Suppressor macrophage treated with lipopolysaccharide for 4 hours (primary cell): ENCODE data around the gene WFIKKN1.

ENCODE experiments used
- DNase-seq: peaks from one replicate; pipeline ENCODE4 v3.0.0-alpha.2; 2020

The WFIKKN1 gene

DNA sequence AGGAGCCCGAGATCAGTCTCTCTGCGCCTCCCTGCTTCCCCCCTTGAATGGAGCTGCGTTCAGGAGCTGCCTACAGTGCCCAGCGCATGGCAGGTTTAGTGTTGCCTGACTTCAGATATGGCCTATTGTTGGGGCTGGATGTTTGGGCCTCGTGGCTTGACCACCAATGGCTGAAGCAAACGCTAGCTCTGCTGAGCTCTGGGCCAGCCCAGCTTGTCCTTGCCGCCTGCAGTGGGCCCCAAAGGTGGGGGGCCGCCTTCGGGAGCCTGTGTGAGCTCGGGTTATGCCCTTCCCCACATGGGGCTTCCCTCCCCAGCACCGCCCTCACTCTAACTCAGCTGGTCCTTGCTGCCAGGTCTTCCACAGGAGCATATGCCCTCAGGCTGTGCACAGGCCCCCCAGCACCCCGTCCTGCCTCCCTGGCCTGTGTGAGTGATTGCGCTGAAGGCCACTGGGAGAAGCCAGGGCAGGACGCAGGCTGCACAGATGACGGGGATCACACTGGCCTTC is 7.3 kb downstream of the WFIKKN1 start:
- DNase-seq = no peak

DNA sequence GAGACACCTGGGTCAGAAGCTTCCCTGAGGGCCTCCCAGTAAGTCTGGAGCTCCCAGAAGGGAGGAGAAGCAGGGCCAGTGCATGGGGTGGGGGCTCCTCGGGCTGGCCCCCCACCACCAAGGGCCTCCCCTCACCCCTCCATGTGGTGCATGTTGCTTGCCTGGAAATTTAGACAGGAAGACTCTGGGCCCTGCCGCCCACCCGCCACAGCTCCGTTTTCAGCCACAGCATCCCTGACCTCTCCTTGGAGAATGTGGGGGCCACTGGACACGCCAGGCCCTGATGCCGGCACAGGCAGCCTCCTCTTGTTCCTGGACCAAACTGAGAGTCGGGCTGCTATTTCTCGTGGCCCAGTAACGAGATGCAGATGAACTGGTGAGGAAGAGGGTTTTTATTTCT is 8.1 kb downstream of the WFIKKN1 start:
- DNase-seq = no peak

DNA sequence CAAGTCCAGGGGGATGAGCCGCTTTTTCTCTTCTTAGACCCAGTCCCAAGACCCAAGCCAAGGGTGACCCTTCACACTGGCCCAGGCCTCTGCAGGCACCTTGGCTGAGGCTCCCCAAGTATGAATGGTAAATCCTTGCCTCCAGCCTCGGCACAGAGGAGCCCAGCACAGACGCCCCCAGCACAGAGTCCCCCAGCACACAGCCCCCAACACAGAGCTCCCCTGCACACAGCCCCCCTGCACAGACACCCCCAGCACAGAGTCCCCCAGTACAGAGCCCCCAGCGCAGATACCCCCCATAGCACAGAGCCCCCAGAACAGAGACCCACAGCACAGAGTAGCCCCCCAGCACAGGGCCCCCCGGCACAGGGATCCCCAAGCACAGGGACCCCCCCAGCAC is 9.8 kb downstream of the WFIKKN1 start:
- DNase-seq = no peak

DNA sequence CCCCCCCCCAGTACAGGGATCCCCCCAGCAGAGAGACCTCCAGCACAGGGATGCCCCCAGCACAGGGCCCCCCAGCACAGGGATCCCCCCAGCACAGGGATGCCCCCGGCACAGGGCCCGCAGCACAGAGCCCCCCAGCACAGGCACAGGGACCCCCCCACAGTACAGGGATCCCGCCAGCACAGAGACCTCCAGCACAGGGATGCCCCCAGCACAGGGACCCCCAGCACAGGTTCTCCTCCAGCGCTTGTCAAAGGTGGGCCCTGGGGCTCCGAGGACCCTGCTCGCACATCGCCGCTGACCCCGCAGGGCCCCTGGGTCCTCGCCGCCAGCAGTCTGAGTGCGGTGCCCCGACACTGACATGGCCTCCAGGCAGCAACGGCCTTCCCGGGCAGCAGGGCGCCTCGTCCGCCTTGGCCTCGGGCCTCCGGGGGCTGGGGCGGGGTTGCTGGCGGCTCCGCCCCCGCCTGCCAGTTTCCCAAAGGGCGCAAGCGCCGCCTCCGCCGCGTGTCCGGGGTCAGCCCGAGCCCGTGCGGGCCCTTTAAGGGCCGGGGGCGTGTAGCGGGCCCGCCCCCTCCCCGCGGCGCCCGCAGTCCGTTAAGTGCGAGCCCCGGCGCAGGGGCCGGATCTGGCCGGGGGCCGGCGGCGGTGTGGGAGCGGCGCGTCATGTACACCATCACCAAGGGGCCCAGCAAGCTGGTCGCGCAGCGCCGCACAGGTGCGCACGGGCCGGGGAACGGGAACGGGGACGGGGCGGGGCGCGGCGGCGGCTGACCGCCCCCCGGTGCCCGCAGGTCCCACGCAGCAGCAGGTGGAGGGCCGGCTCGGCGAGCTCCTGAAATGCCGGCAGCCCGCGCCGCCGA is 10.8 kb downstream of the WFIKKN1 start, which contains the start of gene MCRIP2:
Gene MCRIP2 (plus strand): TSS at position 503 of the 863 bp plus-strand sequence. CDS start 164 bp downstream, at position 667.
- peak; percentile 92 for DNase-seq

DNA sequence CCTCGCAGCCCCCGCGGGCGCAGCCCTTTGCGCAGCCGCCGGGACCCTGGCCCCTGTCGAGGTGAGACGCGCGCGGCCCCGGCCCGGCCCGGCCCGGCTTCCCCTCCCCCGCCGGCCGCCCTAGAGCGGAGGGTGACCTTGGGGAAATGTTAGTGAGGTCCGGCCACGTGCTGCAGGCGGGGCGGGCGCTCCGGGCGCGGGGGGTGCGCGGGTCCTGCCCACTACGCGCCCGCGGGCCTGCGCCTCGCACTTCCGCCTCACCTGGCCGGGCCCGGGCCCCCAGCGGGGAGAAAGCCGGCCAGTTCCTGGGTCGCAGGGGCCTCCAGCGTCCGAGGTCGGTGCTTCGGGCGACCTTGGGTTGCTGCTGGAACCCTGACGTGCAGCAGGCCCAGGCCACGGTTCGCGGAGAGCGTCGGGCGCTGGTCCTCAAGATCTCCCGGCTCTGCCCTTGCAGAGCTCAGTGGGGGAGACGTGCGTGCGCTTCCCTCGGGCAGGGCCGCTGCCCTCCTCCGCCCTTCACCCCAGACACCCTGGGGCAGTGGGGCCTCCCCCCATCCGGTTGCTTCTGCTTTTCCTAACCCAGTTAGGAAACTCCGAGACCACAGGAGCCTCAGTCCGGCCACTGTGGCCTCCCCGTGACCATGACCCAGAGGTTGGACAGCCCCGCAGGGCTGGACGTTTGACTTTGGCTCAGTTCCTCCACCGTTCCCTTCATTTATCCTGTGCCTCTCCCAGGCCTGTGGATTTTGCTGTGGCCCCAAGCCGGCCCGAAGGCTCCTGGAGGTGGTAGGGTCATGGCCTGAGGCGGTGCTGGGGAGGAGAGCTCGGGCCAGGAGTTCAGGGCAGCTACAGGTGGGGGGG is 11.6 kb downstream of the WFIKKN1 start:
- DNase-seq = peak; percentile 96

DNA sequence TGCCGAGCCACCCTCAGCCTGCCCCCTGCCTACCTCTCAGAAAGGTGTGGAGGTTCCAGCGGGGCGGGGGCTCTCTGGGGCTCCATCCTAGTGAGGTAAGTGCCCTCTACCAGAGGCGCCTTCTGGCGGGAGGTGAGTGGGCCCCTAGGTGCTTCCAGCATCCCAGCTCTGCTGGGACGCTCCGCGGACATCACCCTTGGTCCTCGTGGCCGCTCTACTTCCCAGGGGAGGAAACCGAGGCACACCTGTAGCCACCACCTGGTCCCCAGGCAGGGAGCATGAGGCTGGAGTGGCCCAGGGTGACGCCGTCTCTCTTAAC is 12.2 kb downstream of the WFIKKN1 start:
- DNase-seq = no peak

DNA sequence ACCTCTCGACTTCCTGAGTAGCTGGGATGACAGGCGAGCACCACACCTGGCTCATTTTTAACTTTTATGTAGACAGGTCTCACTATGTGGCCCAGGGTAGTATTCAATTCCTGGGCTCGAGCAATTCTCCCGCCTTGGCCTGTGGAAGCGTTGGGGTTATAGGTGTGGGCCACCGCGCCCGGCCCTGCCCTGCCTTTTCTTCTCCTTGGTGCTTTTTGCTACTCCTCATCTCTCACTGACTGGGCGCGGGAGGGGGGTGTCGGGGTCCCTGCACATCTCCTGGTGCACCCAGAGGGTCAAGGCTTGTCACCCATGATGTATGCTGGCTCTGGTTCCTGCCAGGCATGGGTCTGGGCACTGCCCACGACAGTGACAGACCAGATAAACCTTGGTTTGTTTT is 13.8 kb downstream of the WFIKKN1 start:
- DNase-seq = no peak

DNA sequence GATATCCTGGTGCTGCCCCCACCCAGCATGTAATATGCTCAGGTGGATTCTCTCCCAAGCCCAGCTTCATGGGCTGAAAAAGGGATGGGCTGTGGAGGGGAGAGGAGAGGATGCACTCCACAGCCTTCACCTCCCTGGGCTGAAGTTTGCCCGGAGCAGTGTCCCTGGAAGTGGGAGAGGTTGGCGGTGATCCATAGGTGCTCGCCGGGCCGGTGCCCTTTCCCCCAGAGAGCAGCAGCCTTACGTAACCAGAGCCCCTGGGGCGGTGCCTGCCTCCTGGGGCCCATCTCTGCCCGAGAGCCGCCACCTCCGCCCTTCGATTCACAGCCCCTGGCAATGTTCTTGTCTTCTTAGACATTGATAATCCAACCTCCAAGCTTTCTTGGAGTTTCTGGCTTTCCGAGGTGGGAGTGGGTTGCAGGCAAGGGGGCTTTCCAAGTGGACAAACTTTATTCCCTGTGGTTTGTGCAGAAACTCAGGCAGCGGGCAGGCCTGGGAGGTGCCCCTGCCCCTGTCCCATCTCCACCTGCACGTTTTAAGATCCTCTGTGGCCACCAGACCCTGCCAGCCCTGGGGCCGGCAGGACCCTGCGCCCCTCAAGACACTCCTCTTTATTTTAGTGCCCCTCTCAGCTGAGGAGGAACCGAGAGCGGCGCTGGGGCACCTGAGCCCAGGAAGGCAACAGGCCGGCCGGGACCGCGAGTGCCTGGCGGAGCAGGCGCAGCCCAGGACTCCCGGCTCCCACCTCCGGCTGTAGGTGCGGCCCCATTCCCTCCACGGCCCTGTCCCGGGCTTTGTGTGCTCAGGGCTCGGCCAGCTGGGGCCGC is 15.3 kb downstream of the WFIKKN1 start:
- DNase-seq = no peak

DNA sequence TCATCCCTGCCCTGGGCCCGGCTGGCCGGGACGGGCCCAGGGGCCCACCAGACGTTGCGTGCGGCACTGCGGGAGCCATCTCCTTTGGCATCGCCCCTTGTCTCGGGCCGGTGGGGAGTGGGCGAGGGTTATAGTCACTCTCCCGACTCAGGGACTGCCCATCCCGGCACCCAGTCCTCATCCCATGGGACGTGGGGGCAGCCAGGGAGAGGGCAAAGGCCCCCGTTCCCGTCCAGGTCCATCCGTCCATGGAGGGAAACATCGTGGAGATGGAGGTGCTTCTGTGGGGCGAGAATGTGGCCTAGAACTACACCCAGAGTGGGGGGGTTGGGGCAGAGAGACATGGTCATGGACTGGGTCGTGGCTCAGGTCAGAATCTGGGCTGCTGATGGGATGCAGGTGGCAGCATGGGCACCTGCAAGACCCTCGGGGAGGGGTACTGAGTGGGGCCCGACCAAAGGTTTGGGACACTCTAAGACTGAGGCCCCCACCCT is 15.9 kb downstream of the WFIKKN1 start:
- no peak for DNase-seq

DNA sequence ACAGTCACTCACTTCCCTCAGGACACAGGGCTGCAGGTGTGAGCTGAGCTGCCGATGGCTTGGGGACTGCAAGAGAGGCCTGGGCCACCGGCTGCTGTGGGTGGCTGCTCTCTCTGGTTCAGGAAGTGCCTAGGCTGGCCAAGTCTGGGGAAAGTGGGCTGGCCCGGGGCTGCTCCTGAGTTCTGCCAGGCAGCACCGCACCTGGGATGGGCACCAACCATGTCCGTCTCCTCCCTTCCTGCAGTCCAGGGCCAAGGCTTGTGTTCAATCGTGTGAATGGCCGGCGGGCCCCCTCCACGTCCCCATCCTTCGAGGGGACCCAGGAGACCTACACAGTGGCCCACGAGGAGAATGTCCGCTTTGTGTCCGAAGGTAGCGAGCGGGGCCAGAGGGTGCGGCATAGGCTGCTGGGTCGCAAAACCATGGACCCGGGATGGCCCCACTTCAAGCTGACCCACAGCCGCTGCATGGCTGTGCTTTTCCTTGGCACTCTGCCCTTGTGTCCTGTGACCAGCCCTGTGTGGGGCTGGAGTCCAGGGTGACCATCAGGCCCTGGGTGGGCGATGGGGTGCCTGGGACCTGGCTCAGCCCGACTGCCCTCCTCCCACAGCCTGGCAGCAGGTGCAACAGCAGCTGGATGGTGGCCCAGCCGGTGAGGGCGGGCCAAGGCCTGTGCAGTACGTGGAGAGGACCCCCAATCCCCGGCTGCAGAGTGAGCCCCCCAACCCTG is 16.6 kb downstream of the WFIKKN1 start:
- no peak for DNase-seq

DNA sequence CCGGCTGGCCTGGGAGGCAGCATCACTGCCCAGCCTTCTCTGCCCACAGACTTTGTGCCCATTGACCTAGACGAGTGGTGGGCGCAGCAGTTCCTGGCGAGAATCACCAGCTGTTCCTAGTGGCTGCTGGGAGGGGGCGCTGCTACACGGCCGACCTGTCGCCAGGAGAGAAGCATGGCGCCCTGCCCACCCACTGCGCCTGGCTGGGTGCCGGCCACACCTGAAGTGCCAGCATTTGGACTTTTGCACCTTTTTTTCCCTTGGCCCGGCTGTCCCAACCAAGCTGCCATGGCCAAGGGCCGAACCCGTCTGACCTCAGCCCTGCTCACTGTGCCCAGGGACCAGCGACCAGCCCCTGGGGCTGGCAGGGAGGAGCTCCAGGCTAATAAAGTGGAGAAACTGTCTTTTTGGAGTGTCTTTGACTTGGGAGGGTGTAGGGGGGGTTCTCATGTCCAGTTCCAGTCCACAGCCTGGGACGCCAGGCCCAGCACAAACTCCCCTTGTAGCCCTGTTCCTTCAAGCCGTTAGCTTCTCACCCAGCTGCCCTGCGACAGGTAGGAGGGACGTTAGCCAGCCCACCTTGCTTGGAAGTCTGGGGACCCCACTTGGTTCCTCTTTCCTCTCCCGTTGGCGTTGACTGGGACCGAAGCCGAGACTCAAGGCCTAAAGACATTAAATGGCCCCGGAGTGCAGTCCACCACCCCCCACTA is 17.4 kb downstream of the WFIKKN1 start:
- peak; percentile 40 for DNase-seq

DNA sequence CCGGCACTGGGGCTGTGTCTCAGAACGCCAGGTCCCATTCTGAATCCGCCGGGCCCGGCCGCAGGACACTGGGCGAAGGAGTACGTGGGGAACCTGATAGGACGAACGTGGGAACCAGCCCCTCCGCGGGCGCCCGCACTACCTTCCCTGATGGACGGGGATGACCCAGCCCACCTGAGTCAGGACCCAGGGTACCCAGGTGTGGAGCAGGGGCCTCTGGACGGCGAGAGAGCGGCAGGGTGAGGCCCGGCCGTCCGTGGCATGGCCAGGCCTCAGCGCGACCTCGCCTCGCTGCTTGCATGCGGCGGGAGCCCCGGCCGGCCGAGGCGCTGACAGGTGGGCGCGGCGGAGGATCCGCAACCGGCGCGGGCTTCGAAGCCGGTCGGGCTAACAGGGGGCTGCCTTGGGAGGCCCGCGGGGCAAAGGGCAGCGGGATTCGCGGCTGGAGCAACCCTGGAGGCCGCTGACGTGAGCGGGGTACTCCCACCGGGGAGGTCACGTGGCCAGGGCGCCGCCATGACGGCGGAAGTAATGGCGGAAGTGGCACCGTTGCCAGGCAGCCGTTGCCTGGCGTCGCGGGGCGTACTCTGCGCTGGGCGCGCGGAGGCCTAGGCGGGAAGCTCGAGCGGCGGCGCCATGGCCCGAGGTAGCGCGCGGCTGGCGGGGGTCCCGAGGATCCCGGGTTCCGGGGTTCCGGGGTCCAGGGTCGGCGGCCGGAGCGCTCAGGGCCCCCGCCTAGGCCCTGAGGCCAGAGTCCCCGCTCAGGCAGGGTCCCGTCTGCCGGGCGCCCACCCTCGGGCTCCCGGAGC is 18.2 kb downstream of the WFIKKN1 start, which contains the start of gene WDR90:
Gene WDR90 (plus strand): TSS at position 585 of the 809 bp plus-strand sequence. CDS start 52 bp downstream, at position 637.
- DNase-seq = peak; percentile 96

DNA sequence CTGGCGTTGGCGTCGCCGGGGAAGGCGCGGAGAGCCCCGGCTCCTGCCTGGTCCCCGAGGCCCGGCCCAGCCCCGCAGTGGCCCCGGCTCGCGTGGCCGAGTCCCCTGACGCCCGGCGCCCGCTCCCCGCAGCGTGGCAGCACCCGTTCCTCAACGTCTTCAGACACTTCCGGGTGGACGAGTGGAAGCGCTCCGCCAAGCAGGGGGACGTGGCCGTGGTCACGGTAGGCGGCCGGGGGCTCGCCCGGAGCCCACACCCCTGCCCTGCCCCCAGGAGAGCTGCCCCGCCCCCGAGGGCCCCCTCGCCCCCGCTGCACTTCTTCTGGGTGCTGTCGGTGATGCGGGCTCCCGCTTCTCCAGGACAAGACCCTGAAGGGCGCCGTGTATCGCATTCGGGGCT is 18.8 kb downstream of the WFIKKN1 start:
- DNase-seq = peak; percentile 21

DNA sequence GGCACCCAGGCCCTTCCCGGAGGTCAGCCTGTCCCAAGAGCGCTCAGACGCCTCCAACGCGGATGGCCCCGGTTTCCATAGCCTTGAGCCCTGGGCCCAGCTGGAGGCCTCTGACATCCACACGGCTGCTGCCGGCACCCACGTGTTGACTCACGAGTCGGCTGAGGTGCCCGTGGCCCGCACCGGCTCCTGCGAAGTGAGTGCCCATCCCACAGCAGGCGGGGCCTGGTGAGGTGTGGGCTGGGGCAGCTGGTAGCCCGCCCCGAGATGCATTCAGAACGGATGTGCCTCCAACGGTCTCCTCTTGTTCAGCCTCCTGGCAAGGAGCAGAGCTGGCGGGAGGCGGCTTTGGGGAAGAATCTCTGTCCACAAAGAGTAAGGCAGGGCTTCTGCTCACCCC is 21.1 kb downstream of the WFIKKN1 start:
- no peak for DNase-seq

DNA sequence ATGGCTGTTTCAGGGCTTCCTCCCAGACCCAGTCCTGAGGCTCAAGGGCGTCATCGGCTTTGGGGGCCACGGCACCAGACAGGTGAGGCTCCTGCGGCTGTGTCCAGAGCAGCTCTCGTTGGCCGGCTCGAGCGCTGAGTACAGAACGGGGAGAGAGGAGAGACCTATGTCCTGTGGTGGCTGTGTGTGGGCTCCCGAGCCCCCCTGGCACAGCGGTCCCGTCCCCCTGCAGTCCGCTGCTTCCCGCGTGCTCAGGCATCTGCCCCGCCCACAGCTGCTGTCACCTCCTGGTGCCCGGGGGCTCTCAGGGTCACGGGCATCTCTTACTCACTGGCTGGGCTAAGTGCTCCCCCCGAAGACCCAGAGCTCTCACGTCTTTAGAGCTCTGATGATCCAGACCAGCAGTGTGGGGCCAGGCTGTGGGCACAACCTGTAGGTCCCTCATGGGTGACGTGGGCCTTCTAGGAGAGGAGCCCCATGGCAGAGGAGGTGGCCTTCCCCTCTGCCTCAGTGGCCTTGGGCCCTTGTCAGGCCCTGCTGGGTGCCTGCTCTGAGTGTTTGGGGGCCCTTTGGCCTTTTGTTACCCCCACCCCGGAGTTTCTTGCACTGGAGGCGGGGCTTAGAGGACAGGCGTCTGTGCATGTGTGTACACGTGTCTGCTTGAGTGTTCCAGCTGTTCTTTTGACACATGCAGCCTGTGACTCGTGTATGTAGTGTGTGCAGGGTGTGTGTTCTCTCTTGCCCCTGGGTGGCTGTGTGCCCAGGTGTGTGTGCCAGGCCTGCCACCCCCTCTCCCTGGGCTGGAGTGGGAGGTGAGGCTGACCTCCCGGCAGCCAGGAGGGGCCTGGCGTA is 21.9 kb downstream of the WFIKKN1 start:
- no peak for DNase-seq

DNA sequence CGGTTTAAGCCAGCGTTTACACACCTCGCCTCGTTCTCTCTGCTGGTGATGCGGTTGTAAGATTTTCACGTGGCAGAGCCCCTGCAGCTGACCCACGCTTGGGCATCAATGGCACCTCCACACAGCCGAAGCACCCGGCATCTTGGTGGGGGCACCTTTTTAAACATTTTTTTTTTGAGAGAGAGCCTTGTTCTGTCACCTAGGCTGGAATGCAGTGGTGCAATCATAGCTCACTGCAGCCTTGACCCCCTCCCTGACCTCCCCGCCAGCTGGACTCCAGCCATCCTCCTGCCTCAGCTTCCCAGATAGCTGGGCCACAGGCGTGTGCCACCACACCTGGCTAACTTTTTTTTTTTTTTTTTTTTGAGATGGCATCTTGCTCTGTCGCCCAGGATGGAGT is 23.2 kb downstream of the WFIKKN1 start:
- no peak for DNase-seq

DNA sequence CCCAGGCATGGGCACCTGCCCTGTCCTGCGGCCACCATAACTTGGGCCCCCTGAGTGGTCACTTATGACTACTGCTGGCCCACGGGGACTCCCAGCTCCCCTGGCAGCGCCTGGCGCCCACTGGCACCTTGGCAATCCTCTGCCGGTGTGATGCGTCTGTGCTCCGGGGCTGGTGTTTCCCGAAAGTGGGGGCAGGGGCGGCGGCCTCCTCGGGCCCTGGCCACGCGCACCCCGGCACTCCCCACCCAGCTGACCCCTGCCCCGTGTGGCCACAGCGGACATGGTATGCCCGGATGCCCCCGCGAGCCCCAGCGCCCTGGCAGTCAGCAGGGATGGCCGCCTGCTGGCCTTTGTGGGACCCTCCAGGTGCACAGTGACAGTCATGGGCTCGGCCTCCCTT is 26.7 kb downstream of the WFIKKN1 start:
- no peak for DNase-seq

DNA sequence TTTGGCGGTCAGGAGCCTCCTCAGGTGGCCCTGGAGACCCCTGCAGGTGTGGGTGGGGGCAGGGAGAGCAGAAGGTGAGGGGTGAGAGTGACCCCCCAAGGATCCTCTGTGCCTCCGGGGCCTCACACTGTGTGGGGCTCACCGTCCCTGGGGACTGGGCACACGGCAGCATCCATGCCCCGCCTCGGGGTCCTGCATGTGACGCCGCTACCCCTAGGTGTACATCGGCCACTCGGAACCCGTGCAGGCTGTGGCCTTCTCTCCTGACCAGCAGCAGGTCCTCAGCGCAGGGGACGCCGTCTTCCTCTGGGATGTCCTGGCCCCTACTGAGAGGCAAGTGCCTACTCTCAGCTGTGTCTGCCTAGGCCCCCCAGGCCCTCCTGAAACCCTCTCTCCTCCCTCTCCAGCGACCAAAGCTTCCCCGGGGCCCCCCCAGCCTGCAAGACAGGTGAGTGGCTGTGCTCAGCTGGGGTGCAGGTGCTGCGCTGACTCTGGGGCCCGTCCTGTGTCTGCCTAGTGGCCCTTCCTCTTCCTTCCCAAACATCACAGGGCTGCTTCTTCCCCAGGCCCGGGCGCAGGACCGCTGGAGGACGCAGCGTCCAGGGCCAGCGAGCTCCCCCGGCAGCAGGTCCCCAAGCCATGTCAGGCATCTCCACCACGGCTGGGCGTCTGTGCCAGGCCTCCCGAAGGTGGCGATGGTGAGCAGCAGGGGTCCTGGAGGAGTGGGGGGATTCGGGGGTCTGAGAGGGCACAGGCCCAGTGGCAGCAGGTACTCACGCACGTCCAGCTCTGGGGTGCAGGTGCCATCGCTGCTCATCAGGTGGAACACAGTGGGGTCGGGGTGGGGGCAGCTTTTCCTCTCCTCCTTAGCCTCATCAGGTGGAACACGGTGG is 28.1 kb downstream of the WFIKKN1 start:
- DNase-seq = no peak
